Left kidney (tissue), 2 donors: ENCODE data around the gene CCR8. TPM values are rescaled to one million over a fixed set of nuclear protein-coding genes. Genes with fewer than 3 reads are reported as not detected.
"Not testable (repeated sequence)": the region's sequence is repeated elsewhere in the genome, so short reads cannot be mapped to it uniquely, and the experiment has no call there.

Experiments
- DNase-seq: peaks from one replicate; pipeline ENCODE4 v3.0.0-alpha.2; 2013
- polyA plus RNA-seq: library from polyadenylated mRNA; unstranded; fragments of 120-200 nt; gene quantifications from one replicate; pipeline ENCODE4 v1.2.1, GENCODE V29; 2013; ENCODE audit not compliant: insufficient read length

CCR8 gene
- polyA plus RNA-seq, 1 donor, result not detected

- no peak for DNase-seq
Observed at GRCh38 chr3:39315420-39315819, 14.1 kb upstream of the CCR8 start.

DNA sequence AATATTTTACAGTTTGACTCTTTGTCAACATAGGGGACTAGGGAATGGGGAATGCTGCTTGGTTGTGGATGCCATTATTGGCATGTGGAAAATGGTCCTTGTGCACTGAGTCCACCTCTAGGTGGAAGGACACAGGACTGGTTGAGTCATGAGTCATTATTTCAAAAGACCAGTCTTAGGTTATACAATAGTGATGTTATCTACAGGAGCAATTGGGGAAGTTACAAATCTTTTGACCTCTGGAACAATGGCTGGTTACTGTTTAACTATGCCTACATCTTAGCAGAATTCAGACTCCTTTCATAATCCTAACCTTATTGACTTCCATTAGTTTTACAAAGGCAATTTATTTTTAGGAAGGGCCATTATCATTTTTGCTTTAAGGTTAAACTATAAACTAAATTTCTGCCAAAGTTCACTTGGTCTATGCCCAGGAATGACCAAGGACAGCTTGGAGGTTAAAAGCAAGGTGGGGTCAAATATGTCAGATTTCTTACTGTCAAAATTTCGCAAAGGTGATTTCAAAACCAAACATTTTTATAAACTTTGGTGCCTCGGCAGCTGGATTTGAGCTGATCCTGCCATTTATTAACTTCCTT, 11.8 kb upstream of the CCR8 start:
- no peak for DNase-seq

DNA sequence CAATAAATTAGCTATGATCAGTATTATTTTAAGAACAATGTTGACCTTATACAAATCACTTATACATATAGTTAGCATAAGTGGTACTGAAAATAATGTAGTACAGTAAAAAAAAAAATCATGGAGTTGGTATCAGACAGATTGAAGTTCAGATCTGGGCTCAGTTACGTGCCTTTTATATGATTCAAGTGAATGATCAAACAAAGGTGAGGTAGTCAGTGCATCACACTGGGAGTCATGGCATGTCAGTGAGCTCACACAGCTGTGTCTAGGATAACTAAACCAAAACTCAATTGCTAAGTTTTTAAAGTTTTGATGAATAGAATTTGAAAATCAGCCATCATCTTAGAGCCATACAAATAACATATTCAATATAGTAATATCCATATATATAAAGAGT, 11.2 kb upstream of the CCR8 start:
- DNase-seq, result no peak

- DNase-seq, result no peak
Observed at GRCh38 chr3:39319249-39319648, 10.3 kb upstream of the CCR8 start.

- DNase-seq, result not testable (repeated sequence)
Observed at GRCh38 chr3:39321574-39321983, 7.9 kb upstream of the CCR8 start.

DNA sequence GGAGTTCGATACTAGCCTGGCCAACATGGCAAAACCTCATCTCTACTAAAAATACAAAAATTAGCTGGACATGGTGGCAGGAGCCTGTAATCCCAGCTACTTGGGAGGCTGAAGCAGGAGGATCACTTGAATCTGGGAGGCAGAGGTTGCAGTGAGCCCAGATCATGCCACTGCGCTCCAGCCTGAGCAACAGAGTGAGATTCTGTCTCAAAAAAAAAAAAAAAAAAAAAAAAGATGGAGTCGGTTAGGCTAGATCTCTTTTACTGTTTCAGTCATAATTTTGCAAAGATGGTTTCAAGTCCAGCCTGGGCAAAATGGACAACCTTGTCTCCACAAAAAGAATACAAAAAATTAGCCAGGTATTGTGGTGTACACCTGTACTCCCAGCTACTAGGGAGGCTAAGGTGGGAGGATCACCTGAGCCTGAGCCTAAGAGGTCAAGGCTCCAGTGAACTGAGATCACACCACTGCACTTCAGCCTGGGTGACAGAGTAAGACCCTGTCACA, 7.2 kb upstream of the CCR8 start:
- not testable (repeated sequence) for DNase-seq

GRCh38 chr3:39322936-39323335, 6.6 kb upstream of the CCR8 start:
- DNase-seq, result no peak

- no peak for DNase-seq
Observed at GRCh38 chr3:39323494-39323893, 6.0 kb upstream of the CCR8 start.

- DNase-seq, result no peak
Observed at GRCh38 chr3:39325236-39325635, 4.3 kb upstream of the CCR8 start.

DNA sequence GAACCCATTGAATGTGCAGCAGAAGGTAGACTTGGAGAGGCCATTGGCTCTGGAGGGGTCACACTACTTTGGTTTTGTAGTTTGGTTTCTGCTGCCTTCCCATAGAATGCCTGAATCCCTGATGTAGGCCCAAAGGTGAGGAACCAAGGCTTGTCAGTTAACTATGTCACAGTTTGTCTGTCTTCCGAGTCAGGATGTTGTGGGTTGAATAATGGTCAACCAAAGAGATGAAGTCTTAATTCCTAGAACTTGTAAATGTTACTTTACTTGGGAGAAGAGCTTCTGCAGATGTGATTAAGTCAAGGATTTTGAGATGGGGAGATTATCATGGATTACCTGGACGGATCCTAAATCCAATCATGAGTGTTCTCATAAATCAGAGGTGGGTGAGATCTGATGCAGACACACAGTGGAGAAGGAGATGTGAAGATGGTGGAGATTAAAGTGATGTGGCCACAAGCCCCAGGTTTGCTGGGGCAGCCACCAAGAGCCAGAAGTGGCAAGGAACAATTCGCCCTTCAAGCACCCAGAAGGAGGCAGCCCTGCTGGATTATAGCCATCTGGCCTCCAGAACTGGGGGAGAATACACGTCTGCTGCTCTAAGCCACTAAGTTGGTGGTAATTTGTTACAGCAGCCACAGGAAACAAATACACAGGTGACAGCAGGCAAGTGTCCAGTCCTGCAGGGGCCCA, 2.3 kb upstream of the CCR8 start:
- no peak for DNase-seq

GRCh38 chr3:39327746-39328349, 1.7 kb upstream of the CCR8 start:
- DNase-seq, result no peak

- DNase-seq, result no peak
Observed at GRCh38 chr3:39330824-39331223, 1.3 kb downstream of the CCR8 start.

GRCh38 chr3:39332525-39332924, 3.0 kb downstream of the CCR8 start:
- DNase-seq, result no peak

- no peak for DNase-seq
Observed at GRCh38 chr3:39333607-39334006, 4.1 kb downstream of the CCR8 start.

GRCh38 chr3:39334205-39334604, 4.7 kb downstream of the CCR8 start:
- DNase-seq, result no peak

DNA sequence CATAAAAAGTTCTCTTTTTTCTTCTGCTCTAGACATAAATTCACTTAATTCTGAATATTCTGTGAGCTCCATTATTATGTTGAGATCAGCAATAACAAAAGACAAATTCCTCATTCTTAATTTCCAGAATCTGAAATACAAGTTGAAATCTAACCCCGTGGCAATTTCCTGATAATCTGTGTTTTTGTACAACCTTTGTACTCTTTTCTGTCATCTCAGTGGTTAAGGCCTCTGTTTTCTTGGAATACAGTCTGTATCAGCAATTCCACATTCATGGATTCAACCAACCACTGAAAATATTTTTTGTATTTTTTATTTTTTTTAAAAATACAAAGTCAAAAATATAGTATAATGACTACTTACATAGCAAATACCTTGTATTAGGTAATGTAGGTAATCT, 8.7 kb downstream of the CCR8 start:
- DNase-seq, result no peak

DNA sequence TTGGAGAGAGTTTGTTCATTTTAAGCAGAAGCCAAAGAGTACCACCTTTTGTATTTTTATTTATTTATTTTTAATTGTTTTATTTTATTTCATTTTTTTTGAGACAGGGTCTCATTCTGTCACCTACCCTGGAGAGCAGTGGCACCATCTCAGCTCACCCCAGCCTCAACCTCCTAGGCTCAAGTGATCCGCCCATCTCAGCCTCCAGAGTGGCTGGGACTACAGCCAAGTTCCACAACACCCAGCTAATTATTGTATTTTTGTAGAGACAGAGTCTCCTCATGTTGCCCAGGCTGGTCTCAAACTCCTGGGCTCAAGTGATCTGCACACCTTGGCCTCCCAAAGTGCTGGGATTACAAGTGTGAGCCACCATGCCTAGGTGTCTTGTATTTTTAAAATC, 9.6 kb downstream of the CCR8 start:
- no peak for DNase-seq

- DNase-seq, result no peak
Observed at GRCh38 chr3:39343076-39343717, 13.7 kb downstream of the CCR8 start.

- no peak for DNase-seq
Observed at GRCh38 chr3:39343760-39344159, 14.3 kb downstream of the CCR8 start.

DNA sequence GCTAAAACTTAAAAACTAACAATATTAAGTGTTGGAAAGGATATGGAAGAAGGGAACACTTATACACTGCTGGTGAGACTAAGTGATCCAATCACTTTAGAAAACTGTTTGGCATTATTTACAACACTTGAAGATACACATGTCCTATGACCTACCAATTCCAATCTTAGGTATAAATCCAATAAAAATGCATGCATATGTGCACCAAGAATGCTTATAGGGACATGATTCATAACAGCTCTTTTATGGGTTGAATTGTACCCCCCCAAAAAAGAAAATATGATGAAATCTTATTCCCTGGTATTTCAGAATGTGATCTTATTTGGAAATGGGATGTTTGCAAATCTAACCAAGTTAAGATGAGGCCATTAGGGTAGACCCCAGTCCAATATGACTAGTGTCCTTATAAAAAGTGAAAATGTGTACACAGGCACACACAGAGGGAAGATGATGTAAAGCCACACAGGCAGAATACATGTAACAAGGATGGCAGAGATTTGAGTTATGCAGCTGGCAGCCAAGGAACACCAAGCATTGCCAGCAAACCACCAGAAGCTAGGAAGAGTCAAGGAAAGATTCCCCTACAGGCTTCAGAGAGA, 15.3 kb downstream of the CCR8 start:
- DNase-seq, result no peak

GRCh38 chr3:39346785-39347585, 17.5 kb downstream of the CCR8 start:
- DNase-seq, result no peak

GRCh38 chr3:39347586-39347876, 18.0 kb downstream of the CCR8 start:
- DNase-seq, result no peak
